ENCODE results near the gene TNFRSF4.

Gene TNFRSF4

DNA sequence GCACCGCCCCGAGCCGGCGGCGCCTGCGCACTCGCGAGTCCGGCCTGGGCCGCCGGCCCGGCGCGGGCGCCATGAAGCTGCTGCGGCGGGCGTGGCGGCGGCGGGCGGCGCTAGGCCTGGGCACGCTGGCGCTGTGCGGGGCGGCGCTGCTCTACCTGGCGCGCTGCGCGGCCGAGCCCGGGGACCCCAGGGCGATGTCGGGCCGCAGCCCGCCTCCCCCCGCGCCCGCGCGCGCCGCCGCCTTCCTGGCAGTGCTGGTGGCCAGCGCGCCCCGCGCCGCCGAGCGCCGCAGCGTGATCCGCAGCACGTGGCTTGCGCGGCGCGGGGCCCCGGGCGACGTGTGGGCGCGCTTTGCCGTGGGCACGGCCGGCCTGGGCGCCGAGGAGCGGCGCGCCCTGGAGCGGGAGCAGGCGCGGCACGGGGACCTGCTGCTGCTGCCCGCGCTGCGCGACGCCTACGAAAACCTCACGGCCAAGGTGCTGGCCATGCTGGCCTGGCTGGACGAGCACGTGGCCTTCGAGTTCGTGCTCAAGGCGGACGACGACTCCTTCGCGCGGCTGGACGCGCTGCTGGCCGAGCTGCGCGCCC lies 18.3 kb upstream of the TNFRSF4 start, which contains the start of gene B3GALT6:
TSS of gene B3GALT6 (plus strand) at position 30 of the 588 bp plus-strand sequence. CDS start at position 72, 42 bp downstream.
- no peak for DNase-seq

DNA sequence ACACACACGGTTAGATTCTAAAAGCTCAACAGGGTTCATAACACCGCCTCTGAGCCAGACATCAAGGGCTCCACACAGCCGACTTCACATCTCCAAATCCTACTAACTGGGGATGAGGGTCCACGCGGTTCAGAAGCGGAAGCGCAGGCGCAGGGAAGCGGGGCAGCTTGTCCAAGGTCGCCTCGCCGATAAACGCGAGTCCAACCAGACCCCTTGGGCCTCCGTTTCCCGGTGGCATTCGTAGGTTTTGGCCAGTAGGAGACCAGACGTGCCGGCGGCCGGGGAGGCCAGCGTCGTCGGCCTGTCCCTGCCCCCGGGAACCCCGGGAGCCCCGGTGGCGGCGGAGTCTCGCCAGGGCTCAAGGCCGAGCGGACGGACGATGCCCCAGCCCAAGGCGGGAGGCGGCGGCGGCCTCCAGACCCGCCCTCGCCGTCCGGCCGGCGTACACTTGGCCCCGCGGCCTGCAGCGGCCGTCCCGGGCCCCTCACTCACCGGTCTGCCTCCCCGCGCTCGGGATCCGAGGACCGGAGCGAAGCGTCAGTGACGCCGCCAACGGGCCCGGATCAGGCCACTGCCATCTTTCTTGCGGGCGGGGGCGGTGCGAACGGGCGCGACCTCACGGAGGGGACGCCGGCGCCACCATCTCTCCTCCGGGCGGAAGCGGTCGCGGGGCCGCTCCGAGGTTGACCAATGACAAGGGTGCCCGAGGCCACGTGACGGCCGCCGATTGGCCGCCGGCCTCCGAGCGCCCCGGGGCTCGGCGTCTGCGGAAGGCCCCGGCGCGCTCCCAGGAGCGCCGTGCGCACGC lies 17.7 kb upstream of the TNFRSF4 start, which contains the start of gene SDF4:
TSS of gene SDF4 (minus strand) at position 602 of the 808 bp plus-strand sequence. CDS start 3,229 bp downstream, outside the sequence.
- peak; percentile 96 for DNase-seq

DNA sequence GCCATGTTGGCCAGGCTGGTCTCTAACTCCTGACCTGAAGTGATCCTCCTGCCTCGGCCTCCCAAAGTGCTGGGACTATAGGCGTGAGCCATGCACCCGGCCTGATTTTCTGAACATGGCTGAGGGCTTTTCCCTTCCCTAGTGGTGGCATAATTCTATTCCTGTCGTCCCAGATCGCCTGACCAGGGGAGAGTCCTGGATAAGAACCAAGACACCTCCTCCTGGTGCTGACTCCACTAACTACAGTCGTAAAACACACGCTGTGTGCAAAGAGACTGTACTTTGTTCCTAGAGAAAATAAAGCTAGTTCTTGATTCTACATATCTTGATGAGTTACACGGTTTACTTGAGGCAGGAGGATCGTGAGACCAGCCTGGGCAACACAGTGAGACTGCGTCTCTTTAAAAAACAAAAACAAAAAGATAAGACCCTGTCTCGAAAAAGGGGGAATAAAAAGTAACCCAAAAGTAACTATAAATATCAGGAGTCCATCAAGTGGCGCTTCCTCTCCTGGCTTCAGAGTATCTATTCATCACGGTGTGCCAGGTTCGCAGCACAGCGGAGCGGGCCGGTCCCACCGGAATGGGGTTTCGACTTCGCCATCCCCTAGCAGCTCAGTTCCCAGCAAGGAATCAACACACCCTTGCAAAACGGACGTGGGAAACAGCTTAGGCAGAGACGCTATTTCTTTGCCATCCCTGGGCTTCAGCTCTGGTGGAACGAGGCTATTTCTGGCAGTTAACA lies 16.9 kb upstream of the TNFRSF4 start:
- DNase-seq = peak; percentile 31

DNA sequence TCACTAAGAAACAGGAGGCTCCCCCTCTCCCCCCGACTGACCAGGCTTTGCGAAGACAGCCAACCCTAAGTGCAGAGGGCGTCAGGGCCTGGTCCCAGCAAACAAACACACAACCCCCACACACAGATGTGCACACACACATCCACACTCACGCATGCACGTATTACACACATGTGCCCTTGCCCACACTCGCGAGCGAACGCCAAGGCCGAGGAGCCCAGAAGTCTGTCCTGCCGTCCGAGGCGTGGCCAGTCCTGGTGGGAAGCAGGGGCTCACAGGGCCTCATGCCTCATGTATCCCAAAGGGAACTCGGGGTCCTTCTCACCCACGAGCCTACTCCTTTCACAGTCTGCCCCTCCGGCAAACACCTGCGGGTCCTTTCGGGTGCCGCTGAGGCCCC lies 15.8 kb upstream of the TNFRSF4 start:
- DNase-seq = no peak

DNA sequence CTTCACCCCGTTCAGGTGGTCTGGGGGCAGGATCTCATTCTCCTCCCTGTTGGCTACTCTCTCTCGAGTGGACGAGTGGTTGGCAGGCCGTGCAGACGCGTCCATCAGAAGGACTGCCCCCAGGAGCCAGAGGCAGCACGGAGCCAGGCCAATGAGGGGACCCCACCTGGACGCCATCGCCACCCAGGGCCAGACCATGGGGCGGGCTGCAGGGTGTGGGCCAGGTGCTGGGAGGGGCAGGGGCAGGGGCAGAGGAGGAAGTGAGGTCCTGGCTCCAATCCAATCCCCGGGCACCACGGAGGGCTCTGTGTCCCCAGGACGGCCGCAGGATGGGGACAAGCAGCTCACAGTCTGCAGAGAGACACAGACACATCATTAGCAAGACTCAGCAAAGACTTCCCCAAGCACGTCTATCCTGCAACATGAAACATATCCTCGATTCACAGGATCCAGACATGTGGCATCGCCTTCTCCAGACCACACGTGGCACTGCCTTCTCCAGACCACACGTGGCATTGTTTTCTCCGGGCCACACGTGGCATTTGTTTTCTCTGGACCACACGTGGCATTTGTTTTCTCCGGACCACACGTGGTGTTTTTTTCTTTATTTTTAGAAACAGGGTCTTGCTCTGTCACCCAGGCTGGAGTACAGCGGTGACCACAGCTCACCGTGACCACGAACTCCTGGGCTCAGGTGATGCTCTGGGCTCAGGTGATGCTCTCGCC lies 14.8 kb upstream of the TNFRSF4 start:
- DNase-seq = no peak

DNA sequence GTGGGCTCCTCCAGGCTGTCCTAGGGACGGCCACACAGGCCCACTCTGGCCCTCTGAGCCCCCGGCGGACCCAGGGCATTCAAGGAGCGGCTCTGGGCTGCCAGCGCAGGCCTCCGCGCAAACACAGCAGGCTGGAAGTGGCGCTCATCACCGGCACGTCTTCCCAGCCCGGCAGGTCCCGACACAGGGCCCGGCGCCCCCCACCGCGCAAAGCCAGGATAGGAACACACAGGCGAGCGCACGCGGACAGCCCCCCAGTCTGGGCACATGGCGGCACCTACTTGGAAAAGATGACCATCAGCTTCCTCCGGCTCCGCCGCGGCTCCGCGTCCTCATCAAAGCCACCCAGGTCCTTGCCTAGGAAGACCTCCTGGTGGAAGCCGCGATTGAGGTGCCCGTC lies 14.2 kb upstream of the TNFRSF4 start:
- DNase-seq = no peak

DNA sequence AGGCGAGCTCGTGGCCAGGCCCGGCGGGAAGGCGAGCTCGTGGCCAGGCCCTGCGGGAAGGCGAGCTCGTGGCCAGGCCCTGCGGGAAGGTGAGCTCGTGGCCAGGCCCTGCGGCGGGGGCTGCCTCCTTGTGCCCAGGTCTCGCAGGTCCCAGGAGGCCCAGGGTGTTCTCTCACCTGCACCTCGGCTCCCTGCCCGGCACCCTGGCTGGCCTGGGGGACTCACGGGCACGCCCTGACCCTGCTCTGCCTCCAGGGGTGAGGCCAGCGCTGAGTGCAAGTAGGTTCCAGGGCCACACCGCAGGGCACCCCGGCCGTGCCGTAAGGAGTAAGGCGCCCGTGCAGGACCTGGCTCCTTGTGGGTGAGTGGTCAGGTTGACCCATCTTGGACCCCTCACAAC lies 13.4 kb upstream of the TNFRSF4 start:
- DNase-seq = no peak

DNA sequence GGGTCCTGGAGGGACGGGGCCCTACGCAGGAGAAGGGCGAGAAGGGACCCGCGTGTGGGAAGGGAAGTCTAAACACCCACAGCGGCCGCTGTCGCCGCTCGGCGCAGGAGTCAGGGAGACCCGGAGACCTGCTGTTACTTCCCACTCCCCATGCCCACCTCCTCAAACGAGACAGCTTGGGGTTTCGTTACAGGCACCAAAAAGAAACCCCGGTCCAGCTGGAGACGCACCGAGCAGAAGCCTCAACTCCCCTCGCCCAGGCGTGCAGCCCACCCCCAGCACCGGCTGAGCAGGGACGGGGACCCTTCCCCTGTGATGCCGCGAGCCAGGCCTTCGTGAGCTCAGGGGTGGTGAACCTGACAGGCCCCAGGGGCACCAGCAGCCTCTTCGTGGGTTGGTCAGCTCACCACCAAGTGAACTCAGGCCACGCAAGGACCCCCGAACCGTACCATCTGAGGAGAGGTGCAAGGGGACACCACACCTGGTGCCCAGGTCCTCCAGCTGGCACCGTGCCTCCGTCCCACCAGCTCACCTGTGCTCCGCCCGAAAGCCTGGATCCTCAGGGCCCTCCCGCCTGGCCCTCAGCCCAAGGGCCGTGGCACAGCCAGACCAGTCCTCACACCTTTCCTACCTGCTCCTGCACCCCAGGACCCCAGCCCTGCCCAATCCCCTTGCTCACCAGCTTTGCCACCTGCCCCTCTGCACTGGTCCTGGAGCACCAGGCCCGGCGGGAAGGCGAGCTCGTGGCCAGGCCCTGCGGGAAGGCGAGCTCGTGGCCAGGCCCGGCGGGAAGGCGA lies 12.8 kb upstream of the TNFRSF4 start:
- DNase-seq = no peak

DNA sequence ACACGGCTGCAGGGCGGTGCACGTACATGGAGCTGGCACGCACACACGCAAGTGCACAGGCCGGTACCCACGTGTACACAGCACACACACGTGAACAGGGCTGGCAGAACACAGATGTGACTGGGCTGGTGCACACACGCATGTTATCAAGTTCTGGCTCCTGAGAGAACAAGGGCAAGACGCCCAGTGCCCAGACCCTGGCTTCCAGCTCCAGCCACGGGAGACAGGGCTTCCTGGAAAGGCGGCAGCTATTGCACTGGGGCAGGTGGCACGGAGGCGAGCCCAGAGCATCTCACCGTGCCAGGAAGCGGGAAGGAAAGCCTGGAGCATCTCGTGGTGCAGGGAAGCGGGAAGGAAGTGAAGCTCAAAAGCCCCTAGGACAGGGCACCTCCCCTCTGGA lies 12.0 kb upstream of the TNFRSF4 start:
- no peak for DNase-seq

DNA sequence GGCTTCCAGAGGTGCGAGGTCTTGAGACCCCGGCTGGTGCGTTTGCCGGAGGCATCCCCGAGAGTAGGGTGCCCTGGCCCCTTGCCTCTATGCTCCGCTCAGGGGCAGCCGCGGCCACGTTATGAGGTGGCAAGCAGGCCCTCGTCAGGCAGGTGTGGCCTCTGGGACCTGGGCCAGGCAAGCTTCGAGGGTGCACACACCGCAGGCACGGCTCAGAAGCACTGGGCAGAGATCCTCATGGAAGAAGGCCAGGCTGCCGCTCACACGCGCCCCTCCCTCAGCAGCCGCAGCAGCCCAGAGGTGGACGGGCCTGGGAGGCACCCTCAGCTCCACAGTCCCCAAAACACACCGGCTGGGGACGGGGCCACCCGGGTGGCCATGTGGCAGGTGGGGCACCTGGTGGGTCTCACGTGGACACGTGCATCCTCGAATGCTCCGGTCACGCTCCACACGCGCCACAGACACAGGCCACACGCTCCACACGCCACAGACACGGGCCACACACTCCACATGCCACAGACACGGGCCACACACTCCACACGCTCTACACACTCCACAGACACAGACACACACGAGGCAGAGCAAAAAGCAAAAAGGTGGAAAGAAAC lies 11.4 kb upstream of the TNFRSF4 start:
- no peak for DNase-seq

DNA sequence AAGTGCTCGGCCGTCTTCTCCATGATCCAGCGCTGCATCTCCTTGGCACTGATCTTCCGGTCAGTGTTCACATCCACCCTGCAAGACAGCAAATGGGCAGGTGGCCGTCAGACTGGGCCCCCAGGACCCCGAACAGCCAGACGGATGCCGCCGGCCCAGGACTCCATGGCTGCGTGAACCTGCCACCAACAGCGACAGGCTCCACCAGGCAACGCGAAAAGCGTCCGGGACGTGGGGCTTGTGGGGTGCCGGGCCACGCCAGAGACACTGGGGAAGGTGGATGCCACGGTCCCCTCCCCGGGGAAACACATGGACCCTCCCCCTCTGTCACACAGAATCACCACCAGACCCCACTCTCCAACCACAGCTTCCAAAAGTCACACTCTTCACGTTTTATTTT lies 9.9 kb upstream of the TNFRSF4 start:
- no peak for DNase-seq

DNA sequence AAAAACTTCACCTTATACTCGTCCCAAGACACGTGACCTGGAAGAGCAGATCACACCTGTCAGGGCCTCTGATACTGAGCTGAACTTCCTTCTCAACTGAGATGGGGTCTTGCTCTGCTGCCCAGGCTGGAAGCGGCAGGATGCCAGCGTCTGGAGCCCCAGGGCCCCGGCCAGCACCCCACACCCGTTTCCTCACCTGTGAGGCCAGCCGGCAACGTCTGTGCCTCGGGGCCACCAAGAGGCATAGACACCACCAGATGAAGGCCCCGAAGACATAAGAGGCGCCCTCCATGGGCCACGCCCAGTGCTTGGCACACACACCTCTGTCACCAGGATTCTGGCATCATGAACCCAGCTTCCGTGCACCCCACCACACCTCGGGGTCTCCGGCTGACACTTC lies 9.4 kb upstream of the TNFRSF4 start:
- no peak for DNase-seq

DNA sequence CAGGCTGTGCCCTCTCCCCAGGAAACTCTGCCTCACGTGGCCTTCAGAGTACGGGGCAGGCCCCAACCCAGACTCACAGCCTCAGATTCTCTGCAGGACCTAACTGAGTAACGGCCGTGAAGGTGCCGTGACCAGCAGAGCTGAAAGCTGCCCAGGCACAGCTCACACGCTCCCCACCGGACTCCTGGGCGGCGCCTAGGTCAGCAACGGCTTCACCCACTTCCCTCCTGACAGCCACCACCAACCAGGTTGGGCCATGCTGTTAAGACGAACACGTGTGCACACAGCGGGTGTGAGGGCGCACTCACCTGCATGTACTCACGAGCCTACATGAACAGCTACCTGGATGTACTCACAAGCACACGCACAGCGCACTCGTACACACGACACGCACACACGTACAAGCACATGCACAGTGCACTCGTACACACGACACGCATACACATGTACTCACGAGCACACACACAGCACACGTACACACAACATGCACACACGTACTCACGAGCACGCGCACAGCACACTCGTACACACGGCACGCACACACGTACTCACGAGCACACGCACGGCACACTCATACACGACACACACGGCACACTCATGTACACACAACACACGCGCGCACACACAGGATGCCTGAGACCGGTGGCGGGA lies 8.7 kb upstream of the TNFRSF4 start:
- no peak for DNase-seq

DNA sequence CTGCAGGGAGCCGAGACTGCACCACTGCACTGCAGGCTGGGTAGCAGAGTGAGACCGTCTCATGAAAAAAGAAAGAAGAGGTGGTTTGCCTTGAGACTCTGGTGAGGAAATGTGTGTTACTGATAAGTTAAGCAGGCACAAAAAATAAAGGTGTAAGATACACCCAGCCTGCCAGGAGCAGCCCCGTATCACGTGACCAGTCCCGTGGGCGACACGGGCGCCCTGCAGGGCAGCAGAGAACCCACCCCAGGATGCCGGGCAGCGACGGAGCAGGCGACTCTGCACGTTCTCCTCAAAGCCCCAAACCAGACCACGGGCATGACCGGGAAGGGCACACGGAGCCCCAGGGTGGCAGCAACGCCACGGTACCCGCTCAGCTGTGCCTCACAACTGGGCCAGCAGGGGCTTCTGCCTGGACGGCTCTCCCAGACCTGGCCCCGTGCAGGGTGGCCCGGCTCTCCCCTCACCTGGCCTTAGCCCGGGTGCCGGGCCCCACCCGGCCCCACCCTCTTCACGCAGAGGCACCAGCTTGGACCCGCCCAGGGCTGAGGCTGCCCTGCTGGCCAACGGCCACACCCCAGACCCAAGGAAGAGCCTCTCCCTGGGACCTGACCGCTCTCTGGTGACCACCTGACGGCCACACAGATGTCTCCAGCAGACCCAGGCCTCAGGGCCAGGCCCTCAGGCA lies 8.1 kb upstream of the TNFRSF4 start:
- DNase-seq = no peak

DNA sequence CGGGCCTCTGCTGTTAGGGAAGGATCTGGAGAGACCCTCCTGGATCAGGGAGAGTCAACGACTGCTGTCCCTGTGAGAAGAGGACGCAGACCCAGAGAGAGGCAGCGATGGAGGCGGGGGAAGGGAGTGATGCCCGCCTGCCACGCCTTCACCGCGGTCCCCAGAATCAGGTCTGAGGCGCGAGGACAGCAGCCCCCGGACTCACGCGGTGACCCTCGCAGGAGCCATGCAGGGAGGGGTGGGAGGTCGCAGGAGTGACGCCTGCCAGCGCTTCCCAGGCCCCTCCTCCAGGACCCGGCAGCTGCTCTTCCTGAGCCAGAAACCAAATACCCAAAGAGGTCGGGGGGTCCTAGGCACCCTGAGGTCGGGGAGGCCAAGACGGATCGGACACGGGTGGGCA lies 6.2 kb upstream of the TNFRSF4 start:
- no peak for DNase-seq

DNA sequence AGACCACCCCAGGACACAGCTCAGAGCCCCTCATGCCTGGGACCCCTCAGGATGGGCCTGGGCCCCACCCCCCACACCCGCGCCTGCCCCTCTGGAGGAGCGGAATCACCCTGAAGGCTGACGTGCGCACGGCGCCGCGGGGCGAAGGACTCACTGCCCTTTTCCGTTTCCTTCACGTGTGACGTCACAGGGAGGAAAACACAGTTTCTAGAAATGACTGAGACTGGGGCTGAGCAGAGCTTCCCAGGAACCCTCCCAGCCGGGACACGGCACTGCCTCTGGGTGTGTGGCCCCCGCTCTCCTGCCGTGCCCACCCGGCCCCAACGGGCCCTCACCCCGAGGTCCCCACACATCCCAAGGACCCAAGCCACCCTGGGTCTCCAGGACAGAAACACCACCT lies 5.4 kb upstream of the TNFRSF4 start:
- DNase-seq = peak; percentile 52

DNA sequence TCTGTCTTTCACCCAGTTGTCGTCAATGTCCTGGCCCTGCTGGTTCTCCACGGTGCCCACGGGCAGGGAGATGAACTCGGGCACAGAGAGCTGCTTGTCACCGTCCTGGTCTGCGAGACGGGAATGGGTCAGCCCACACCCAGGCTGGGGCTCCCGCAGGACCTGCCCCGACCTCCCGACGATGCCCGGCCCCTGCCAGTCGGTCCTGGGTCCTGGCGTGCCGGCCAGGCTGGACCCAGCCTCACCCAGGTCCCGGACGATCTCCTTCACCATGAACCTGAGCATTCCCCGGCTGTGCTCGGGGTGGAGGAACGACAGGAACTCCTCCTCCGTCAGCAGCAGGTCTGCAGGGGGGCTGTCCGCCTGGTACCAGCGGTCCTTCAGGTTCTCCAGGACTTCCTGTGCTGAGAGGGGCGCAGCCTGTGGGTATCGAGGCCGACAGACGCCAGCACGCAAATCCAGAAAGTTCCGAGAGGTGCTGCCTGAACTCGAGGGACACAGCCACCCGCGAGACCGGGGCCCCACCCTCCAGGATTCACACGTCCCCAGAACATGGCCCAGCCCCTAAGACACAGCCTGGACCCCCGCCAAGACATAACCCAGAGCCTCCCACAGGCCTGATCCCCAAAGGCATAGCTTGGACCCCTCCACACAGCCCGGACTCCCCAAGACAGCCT lies 4.7 kb upstream of the TNFRSF4 start:
- DNase-seq = no peak

DNA sequence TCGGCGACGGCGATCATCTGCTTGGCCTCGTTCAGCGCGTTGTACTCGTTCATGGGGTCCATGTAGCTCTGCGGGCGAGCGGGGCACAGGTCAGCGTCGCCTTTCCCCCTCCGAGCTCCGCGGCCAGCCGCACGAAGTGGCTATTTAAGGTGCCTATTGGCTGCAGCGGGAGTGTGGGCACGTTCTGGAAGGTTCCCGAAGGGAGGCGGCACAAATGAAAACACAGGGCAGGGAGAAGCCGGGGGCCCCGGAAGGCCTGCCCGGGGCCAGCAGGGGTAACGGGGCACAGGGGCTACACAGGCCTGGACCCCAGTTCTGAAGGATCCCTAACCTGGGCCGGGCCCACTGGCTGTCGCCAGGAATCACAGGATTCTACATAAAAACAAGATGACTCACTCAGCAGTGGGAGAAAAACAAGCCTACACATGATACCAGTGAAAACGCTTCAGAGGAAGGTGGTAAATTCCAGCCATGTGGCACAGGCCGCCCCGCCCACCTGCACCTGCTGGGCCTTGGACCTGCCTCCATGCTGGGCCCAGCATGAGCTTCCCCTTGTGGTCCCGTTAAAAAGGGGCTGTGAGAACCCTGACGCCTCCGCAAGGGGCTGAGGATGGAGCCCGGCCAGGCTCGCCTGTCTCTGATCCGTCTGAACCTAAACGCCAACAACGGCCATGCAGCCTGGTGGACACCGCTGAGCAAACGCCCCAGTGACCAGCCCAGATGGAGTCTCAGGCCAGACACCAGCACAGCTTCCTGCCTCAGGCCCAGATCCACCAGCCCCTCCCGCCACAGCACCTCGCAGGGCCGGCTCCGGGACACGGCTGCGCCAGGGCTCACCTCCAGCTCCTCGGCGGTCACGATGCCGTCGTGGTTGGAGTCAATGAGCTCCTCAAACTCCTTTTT lies 3.9 kb upstream of the TNFRSF4 start:
- peak; percentile 35 for DNase-seq

All from CD4-positive, alpha-beta T cell treated with Interleukin-17A for 4 hours (primary cell).